ENCODE results near the gene CDC34. TPM values are rescaled to one million over a fixed set of nuclear protein-coding genes. Genes with fewer than 3 reads are reported as not detected.

Gene CDC34
- total and polyA plus RNA-seq, 5 donors from 2014 or later, result 32.2 to 39.2 (median 36.9) TPM

GRCh38 chr19:518598-519231, 12.8 kb upstream of the CDC34 start:
- peak; percentile 37 to 68 (median 63) for DNase-seq
- peaks cover 12% of the 10 kb centered on the region for H3K4me1 ChIP-seq (ENCODE audit: control insufficient read depth, insufficient read depth, low read length, poor library complexity, severe bottlenecking)
- Mint-ChIP-seq H3K27ac (no peak overlapping the region), H3K9me3 (no peaks in the 10 kb centered on the region), H3K36me3 (no peaks in the 10 kb centered on the region), H3K4me3 (no peak overlapping the region), H3K27me3 (no peaks in the 10 kb centered on the region), H3K4me1 (peaks cover 0 to 19% (median 2%) of the 10 kb centered on the region in 4 donors)
- H3K36me3 ChIP-seq (ENCODE audit: control insufficient read depth, insufficient read depth, low read length), result no peaks in the 10 kb centered on the region
- no peak overlapping the region for H3K27ac ChIP-seq (ENCODE audit: insufficient read depth, low read length, poor library complexity, severe bottlenecking)
- no peaks in the 10 kb centered on the region for H3K27me3 ChIP-seq (ENCODE audit: control insufficient read depth, insufficient read depth, low read length)
- peak; percentile 77 to 94 for ATAC-seq (ENCODE audit: low read depth in 2 of 2)
- no peaks in the 10 kb centered on the region for H3K9me3 ChIP-seq (ENCODE audit: control insufficient read depth in 2 of 2, low read length in 2 of 2)
- no peak overlapping the region for H3K4me3 ChIP-seq (ENCODE audit: low read depth, low read length)

- Histone ChIP-seq H3K4me3 (ENCODE audit: low read depth, low read length) (no peak overlapping the region), H3K27me3 (ENCODE audit: control insufficient read depth, insufficient read depth, low read length) (no peaks in the 10 kb centered on the region), H3K9me3 (ENCODE audit: control insufficient read depth in 2 of 2, low read length in 2 of 2) (no peaks in the 10 kb centered on the region), H3K27ac (ENCODE audit: insufficient read depth, low read length, poor library complexity, severe bottlenecking) (no peak overlapping the region), H3K36me3 (ENCODE audit: control insufficient read depth, insufficient read depth, low read length) (no peaks in the 10 kb centered on the region), H3K4me1 (ENCODE audit: control insufficient read depth, insufficient read depth, low read length, poor library complexity, severe bottlenecking) (peaks cover 12% of the 10 kb centered on the region)
- H3K4me3 Mint-ChIP-seq, result no peak overlapping the region
- H3K27ac Mint-ChIP-seq, result no peak overlapping the region
- no peaks in the 10 kb centered on the region for H3K9me3 Mint-ChIP-seq
- ATAC-seq (ENCODE audit: low read depth in 2 of 2) (no peak), DNase-seq (no peak)
- H3K36me3 Mint-ChIP-seq, result no peaks in the 10 kb centered on the region
- H3K4me1 Mint-ChIP-seq, result peaks cover 0 to 13% (median 0%) of the 10 kb centered on the region in 4 donors
- no peaks in the 10 kb centered on the region for H3K27me3 Mint-ChIP-seq
Observed at GRCh38 chr19:519449-519865, 12.1 kb upstream of the CDC34 start.

GRCh38 chr19:522726-523125, 8.8 kb upstream of the CDC34 start:
- no peaks in the 10 kb centered on the region for H3K36me3 Mint-ChIP-seq
- DNase-seq (no peak), ATAC-seq (ENCODE audit: low read depth in 2 of 2) (no peak)
- no peaks in the 10 kb centered on the region for H3K9me3 Mint-ChIP-seq
- no peaks in the 10 kb centered on the region for H3K27me3 ChIP-seq (ENCODE audit: control insufficient read depth, insufficient read depth, low read length)
- no peak overlapping the region for H3K27ac ChIP-seq (ENCODE audit: insufficient read depth, low read length, poor library complexity, severe bottlenecking)
- peaks cover 0 to 5% (median 0%) of the 10 kb centered on the region in 4 donors for H3K4me1 Mint-ChIP-seq
- H3K4me1 ChIP-seq (ENCODE audit: control insufficient read depth, insufficient read depth, low read length, poor library complexity, severe bottlenecking), result peaks cover 12% of the 10 kb centered on the region
- no peak overlapping the region for H3K4me3 ChIP-seq (ENCODE audit: low read depth, low read length)
- H3K27me3 Mint-ChIP-seq, result peaks cover 4% of the 10 kb centered on the region
- H3K36me3 ChIP-seq (ENCODE audit: control insufficient read depth, insufficient read depth, low read length), result no peaks in the 10 kb centered on the region
- H3K9me3 ChIP-seq (ENCODE audit: control insufficient read depth in 2 of 2, low read length in 2 of 2), result no peaks in the 10 kb centered on the region
- peak overlapping the region in 1 of 4 donors; percentile 27 for H3K4me3 Mint-ChIP-seq
- no peak overlapping the region for H3K27ac Mint-ChIP-seq

- Mint-ChIP-seq H3K4me3 (no peak overlapping the region), H3K9me3 (no peaks in the 10 kb centered on the region), H3K27me3 (peaks cover 4% of the 10 kb centered on the region), H3K27ac (no peak overlapping the region), H3K36me3 (no peaks in the 10 kb centered on the region), H3K4me1 (peaks cover 0 to 10% (median 0%) of the 10 kb centered on the region in 4 donors)
- ATAC-seq (ENCODE audit: low read depth in 2 of 2), result no peak
- DNase-seq, result no peak
- no peaks in the 10 kb centered on the region for H3K36me3 ChIP-seq (ENCODE audit: control insufficient read depth, insufficient read depth, low read length)
- H3K27me3 ChIP-seq (ENCODE audit: control insufficient read depth, insufficient read depth, low read length), result no peaks in the 10 kb centered on the region
- no peak overlapping the region for H3K4me3 ChIP-seq (ENCODE audit: low read depth, low read length)
- peaks cover 5% of the 10 kb centered on the region for H3K4me1 ChIP-seq (ENCODE audit: control insufficient read depth, insufficient read depth, low read length, poor library complexity, severe bottlenecking)
- no peak overlapping the region for H3K27ac ChIP-seq (ENCODE audit: insufficient read depth, low read length, poor library complexity, severe bottlenecking)
- no peaks in the 10 kb centered on the region for H3K9me3 ChIP-seq (ENCODE audit: control insufficient read depth in 2 of 2, low read length in 2 of 2)
Observed at GRCh38 chr19:524062-524674, 7.4 kb upstream of the CDC34 start.

GRCh38 chr19:525029-525428, 6.5 kb upstream of the CDC34 start:
- ATAC-seq (ENCODE audit: low read depth in 2 of 2), result no peak

GRCh38 chr19:525857-526419, 5.6 kb upstream of the CDC34 start:
- Mint-ChIP-seq H3K4me1 (peaks cover 0 to 11% (median 0%) of the 10 kb centered on the region in 4 donors), H3K9me3 (no peaks in the 10 kb centered on the region), H3K36me3 (no peaks in the 10 kb centered on the region), H3K4me3 (peak overlapping the region in 2 of 4 donors; percentile 21 to 75), H3K27ac (no peak overlapping the region), H3K27me3 (peaks cover 4% of the 10 kb centered on the region)
- peaks cover 5% of the 10 kb centered on the region for H3K4me1 ChIP-seq (ENCODE audit: control insufficient read depth, insufficient read depth, low read length, poor library complexity, severe bottlenecking)
- H3K27me3 ChIP-seq (ENCODE audit: control insufficient read depth, insufficient read depth, low read length), result no peaks in the 10 kb centered on the region
- H3K27ac ChIP-seq (ENCODE audit: insufficient read depth, low read length, poor library complexity, severe bottlenecking), result no peak overlapping the region
- H3K4me3 ChIP-seq (ENCODE audit: low read depth, low read length), result no peak overlapping the region
- no peaks in the 10 kb centered on the region for H3K36me3 ChIP-seq (ENCODE audit: control insufficient read depth, insufficient read depth, low read length)
- no peaks in the 10 kb centered on the region for H3K9me3 ChIP-seq (ENCODE audit: control insufficient read depth in 2 of 2, low read length in 2 of 2)
- ATAC-seq (ENCODE audit: low read depth in 2 of 2) (no peak), DNase-seq (no peak)

More at GRCh38 chr19:525029-525428, 6.5 kb upstream of the CDC34 start:
- Mint-ChIP-seq H3K36me3 (no peaks in the 10 kb centered on the region), H3K27me3 (peaks cover 4% of the 10 kb centered on the region), H3K4me3 (peak overlapping the region in 1 of 4 donors; percentile 75), H3K9me3 (no peaks in the 10 kb centered on the region), H3K4me1 (peaks cover 0 to 11% (median 0%) of the 10 kb centered on the region in 4 donors), H3K27ac (no peak overlapping the region)
- H3K27me3 ChIP-seq (ENCODE audit: control insufficient read depth, insufficient read depth, low read length), result no peaks in the 10 kb centered on the region
- no peaks in the 10 kb centered on the region for H3K4me1 ChIP-seq (ENCODE audit: control insufficient read depth, insufficient read depth, low read length, poor library complexity, severe bottlenecking)
- H3K4me3 ChIP-seq (ENCODE audit: low read depth, low read length), result no peak overlapping the region
- DNase-seq, result no peak
- no peaks in the 10 kb centered on the region for H3K36me3 ChIP-seq (ENCODE audit: control insufficient read depth, insufficient read depth, low read length)
- no peaks in the 10 kb centered on the region for H3K9me3 ChIP-seq (ENCODE audit: control insufficient read depth in 2 of 2, low read length in 2 of 2)
- H3K27ac ChIP-seq (ENCODE audit: insufficient read depth, low read length, poor library complexity, severe bottlenecking), result no peak overlapping the region

GRCh38 chr19:530134-531008, 1.2 kb upstream of the CDC34 start:
- Mint-ChIP-seq H3K27me3 (peaks cover 2% of the 10 kb centered on the region), H3K4me1 (peaks cover 0 to 25% (median 4%) of the 10 kb centered on the region in 4 donors), H3K4me3 (peak overlapping the region; percentile 78 to 91 (median 84)), H3K9me3 (no peaks in the 10 kb centered on the region), H3K36me3 (no peaks in the 10 kb centered on the region), H3K27ac (peak overlapping the region in 2 of 3 donors; percentile 65 to 88)
- DNase-seq (no peak), ATAC-seq (ENCODE audit: low read depth in 2 of 2) (no peak)
- Histone ChIP-seq H3K4me3 (ENCODE audit: low read depth, low read length) (no peak overlapping the region), H3K36me3 (ENCODE audit: control insufficient read depth, insufficient read depth, low read length) (no peaks in the 10 kb centered on the region), H3K27me3 (ENCODE audit: control insufficient read depth, insufficient read depth, low read length) (no peaks in the 10 kb centered on the region), H3K9me3 (ENCODE audit: control insufficient read depth in 2 of 2, low read length in 2 of 2) (no peaks in the 10 kb centered on the region), H3K4me1 (ENCODE audit: control insufficient read depth, insufficient read depth, low read length, poor library complexity, severe bottlenecking) (peaks cover 23% of the 10 kb centered on the region), H3K27ac (ENCODE audit: insufficient read depth, low read length, poor library complexity, severe bottlenecking) (peak overlapping the region; percentile 82)

All from CD4-positive, CD25-positive, alpha-beta regulatory T cell (primary cell).